GM12892 (cell line): ENCODE results near the gene ATP2B2.

Experiments used
- POLR2A ChIP-seq: IDR thresholded peaks from 2 replicates; pipeline ENCODE4 v1.6.1; 2011; ENCODE audit warnings: low read depth, low read length, control low read depth
- POLR2AphosphoS5 ChIP-seq: IDR thresholded peaks from 2 replicates; pipeline ENCODE4 v1.6.1; 2011; ENCODE audit warnings: low read depth, low read length, control low read depth
- TAF1 ChIP-seq: IDR thresholded peaks from 2 replicates; pipeline ENCODE4 v1.6.1; 2011; ENCODE audit warnings: low read depth, mild to moderate bottlenecking, control low read depth, low read length, borderline replicate concordance

GRCh38 chr3:10480871-10481378 lies 24.5 kb downstream of the ATP2B2 start:
- TF ChIP-seq POLR2A, result no peak
- TF ChIP-seq POLR2AphosphoS5, result no peak
- no peak for TF ChIP-seq TAF1
